Stomach (tissue), 9 donors: ENCODE results near the gene DNAJC17. TPM values are rescaled to one million over a fixed set of nuclear protein-coding genes. Genes with fewer than 3 reads are reported as not detected.

Source experiments
- DNase-seq, 2 donors: peaks; one replicate each; pipeline versions ENCODE4 v3.0.0 to v3.0.0-alpha.2; 2013 to 2019
- H3K27ac ChIP-seq, 5 donors: fragments of 200-600 bp in 4 of 5; sonication (generic) in 4 of 5; one replicate each; pipeline ENCODE4 v1.5.1; 2013 to 2019; ENCODE audit warnings: mild to moderate bottlenecking in 1 of 5, moderate library complexity in 1 of 5
- H3K27me3 ChIP-seq, 3 donors: fragments of 200-600 bp; sonication (generic); one replicate each; pipeline ENCODE4 v1.5.1; 2017 to 2019; ENCODE audit warnings: mixed run types in 1 of 3
- H3K36me3 ChIP-seq, 4 donors: fragments of 200-600 bp; sonication (generic); 1 replicate in 3 of 4; 2 replicates in 1 of 4; pipeline ENCODE4 v1.5.1; 2016 to 2019
- H3K4me1 ChIP-seq, 4 donors: fragments of 200-600 bp; sonication (generic); one replicate each; pipeline ENCODE4 v1.5.1; 2016 to 2019
- H3K4me3 ChIP-seq, 4 donors: fragments of 200-600 bp; sonication (generic) in 3 of 4; one replicate each; pipeline ENCODE4 v1.5.1; 2016 to 2019; ENCODE audit warnings: mild to moderate bottlenecking in 1 of 4
- H3K9me3 ChIP-seq, 4 donors: fragments of 200-600 bp; sonication (generic); one replicate each; pipeline ENCODE4 v1.5.1; 2016 to 2019
- EP300 ChIP-seq: sonication (generic); formaldehyde crosslinking; IDR thresholded peaks from one replicate; pipeline ENCODE4 v1.6.1; 2017; ENCODE audit warnings: antibody characterized with exemption
- POLR2A ChIP-seq, 4 donors: fragments of 450-650 bp; IDR thresholded peaks; one replicate each; pipeline ENCODE4 v1.6.1; 2016; ENCODE audit warnings: antibody characterized with exemption in 4 of 4, control low read depth in 2 of 4, mild to moderate bottlenecking in 1 of 4, moderate library complexity in 1 of 4
- POLR2AphosphoS5 ChIP-seq, 3 donors: sonication (generic); formaldehyde crosslinking; IDR thresholded peaks; one replicate each; pipeline ENCODE4 v1.6.1; 2016; ENCODE audit warnings: antibody characterized with exemption in 3 of 3
- WGBS, 5 donors: extraction: QIAGEN DNeasy Blood & Tissue Kit in 3 of 5; methylation state at CpG; one replicate each; pipeline versions ENCODE4 v1.1.5 to v1.1.7; 2013 to 2018; 5-methylcytosine and 5-hydroxymethylcytosine counted together
- intact Hi-C: fragments of 100-400 bp; cut with DNase I; formaldehyde crosslinking; loops from one replicate; pipeline ENCODE4 v1.15.1; 2023; ENCODE audit warnings: low total_unique reads
- polyA plus RNA-seq, 3 donors: library from polyadenylated mRNA; stranded (reverse); fragments of 200-250 nt; gene quantifications; one replicate each; pipeline ENCODE4 v1.2.3, GENCODE V29; 2013
- total RNA-seq, 5 donors: library from RNA; depleted of rRNA; stranded (reverse); fragments of >200 nt; gene quantifications; one replicate each; pipeline versions ENCODE4 v1.1.0 to v1.2.3, GENCODE V29; 2014 to 2016
- TF ChIP-seq, protein P1 (sequence below), 7 experiments: fragments of 450-650 bp in 4 of 7; fragments of 200-600 bp in 3 of 7; sonication (generic) in 3 of 7; IDR thresholded peaks; one replicate each; pipeline ENCODE4 v1.5.1; 2016 to 2019; ENCODE audit warnings: antibody characterized with exemption in 7 of 7, control low read depth in 2 of 7, mild to moderate bottlenecking in 1 of 7
- donor health status: healthy with polysubstance abuse.
- donor health status: Bipolar disorder and iron deficiency.
- donor health status: healthy.

Gene DNAJC17
- total and polyA plus RNA-seq, 8 donors = 11.0 to 66.7 (median 43.7) TPM

DNA sequence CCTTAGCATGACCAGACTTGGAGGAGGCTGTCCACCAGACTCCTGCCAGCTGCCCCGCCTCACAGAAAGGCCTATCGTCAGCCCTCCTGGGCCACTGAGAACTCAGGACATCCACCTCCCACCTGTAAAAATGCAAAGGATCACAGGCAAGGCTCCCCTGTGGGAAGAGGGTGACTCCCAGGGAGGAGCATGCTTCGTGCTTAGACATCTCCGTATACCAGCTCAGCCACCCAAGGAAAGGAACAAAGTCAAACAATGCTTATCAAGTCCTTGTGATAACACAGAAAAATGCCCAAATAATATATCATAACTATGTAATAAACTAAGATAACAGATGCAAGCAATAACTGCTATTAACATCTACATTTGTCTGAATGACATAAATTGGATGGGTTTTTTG lies 56.4 kb downstream of the DNAJC17 start:
- no peak for DNase-seq
- no peaks in the 10 kb centered on the region for H3K27me3 ChIP-seq
- H3K9me3 ChIP-seq = no peaks in the 10 kb centered on the region
- TF ChIP-seq EP300 (no peak), POLR2A (IDR thresholded peaks at IDR 0.05) (no peak), POLR2AphosphoS5 (IDR thresholded peaks at IDR 0.05) (no peak)
- TF ChIP-seq, protein P1, sequence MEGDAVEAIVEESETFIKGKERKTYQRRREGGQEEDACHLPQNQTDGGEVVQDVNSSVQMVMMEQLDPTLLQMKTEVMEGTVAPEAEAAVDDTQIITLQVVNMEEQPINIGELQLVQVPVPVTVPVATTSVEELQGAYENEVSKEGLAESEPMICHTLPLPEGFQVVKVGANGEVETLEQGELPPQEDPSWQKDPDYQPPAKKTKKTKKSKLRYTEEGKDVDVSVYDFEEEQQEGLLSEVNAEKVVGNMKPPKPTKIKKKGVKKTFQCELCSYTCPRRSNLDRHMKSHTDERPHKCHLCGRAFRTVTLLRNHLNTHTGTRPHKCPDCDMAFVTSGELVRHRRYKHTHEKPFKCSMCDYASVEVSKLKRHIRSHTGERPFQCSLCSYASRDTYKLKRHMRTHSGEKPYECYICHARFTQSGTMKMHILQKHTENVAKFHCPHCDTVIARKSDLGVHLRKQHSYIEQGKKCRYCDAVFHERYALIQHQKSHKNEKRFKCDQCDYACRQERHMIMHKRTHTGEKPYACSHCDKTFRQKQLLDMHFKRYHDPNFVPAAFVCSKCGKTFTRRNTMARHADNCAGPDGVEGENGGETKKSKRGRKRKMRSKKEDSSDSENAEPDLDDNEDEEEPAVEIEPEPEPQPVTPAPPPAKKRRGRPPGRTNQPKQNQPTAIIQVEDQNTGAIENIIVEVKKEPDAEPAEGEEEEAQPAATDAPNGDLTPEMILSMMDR (IDR thresholded peaks at IDR 0.05) = no peak
- intact Hi-C loops = no loop called here
- H3K27ac ChIP-seq = no peak overlapping the region
- no peak overlapping the region for H3K4me3 ChIP-seq
- H3K36me3 ChIP-seq = peaks cover 25 to 66% (median 57%) of the 10 kb centered on the region in 4 donors
- peaks cover 18 to 43% (median 30%) of the 10 kb centered on the region in 4 donors for H3K4me1 ChIP-seq
- WGBS, 5 donors = 58 to 75% (median 67%) methylated on average over 3 to 4 of the region's 4 CpGs

DNA sequence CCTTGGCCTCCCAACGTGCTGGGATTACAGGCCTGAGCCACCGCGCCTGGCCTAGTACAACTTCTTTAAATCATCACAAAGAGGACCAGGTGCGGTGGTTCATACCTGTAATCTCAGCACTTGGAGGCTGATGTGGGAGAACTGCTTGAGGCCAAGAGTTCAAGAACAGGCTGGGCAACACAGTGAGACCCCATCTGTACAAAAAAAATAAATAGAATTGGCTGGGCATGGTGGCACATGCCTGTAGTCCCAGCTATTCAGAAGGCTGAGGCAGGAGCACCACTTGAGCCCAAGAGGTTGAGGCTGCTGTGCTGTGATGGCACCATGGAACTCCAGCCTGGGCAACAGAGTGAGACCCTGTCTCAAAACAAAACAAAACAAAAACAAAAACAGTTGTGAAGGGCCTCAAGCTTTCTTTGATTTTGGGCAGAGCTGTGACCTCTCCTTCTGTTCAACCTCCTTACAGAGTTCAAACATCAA lies 58.1 kb downstream of the DNAJC17 start:
- TF ChIP-seq POLR2AphosphoS5 (IDR thresholded peaks at IDR 0.05) = no peak
- no peak for TF ChIP-seq POLR2A (IDR thresholded peaks at IDR 0.05)
- TF ChIP-seq EP300 = no peak
- TF ChIP-seq, protein P1 (IDR thresholded peaks at IDR 0.05) = no peak
- Histone ChIP-seq H3K27ac (no peak overlapping the region), H3K27me3 (no peaks in the 10 kb centered on the region), H3K4me3 (no peak overlapping the region), H3K9me3 (no peaks in the 10 kb centered on the region), H3K4me1 (peaks cover 15 to 39% (median 19%) of the 10 kb centered on the region in 4 donors), H3K36me3 (peaks cover 33 to 83% (median 74%) of the 10 kb centered on the region in 4 donors)
- intact Hi-C loops = no loop called here
- no peak for DNase-seq
- WGBS, 5 donors = 94 to 100% (median 96%) methylated on average over 4 of the region's 4 CpGs

DNA sequence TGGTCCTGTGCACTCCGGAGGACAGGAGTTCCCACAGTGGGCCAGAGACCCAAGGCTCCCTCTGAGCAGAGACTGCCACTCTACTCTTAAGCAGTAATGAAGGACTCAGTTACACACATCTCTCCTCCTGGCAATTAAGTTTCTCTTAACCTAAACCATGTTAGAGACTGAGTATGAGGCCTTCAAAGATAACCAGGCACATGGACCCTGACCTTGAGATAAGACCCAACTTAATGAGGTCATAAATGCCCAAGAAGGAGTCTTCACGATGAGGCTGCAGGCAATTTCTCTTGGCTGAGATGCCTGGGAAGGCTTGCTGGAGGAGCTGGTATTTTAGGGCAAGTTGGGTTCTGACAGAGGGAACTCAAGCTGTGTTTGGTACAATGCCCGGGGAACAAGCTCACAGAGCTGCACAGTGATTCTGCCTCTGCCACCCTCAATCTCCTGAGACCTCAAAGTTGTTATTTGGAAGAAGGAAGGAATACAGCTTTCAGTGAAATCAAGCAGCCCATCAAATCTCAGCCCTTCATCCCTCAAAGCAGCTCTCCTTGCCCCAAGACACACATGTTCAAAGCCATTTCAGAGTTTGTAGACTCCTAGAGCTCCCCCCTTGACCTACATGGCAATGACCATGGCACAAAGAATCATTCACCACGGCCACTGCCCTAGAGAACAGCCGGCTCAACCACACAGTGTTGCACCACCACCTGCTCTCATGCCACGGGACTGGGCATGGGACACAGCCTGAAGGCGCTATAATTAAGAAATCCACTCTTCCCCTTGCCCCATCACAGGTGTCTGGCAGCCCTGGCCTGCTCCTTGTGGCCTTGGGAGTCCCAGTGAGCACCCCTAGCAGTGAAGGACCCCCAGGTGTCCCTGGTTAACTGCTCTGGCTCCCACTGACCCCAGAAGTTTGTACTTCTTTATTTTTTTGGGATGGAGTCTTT lies 59.3 kb downstream of the DNAJC17 start:
- intact Hi-C loops = no loop called here
- no peak for DNase-seq
- Histone ChIP-seq H3K9me3 (no peaks in the 10 kb centered on the region), H3K27ac (no peak overlapping the region), H3K4me1 (peaks cover 5 to 26% (median 8%) of the 10 kb centered on the region in 4 donors), H3K36me3 (peaks cover 45 to 93% (median 87%) of the 10 kb centered on the region in 4 donors), H3K4me3 (no peak overlapping the region), H3K27me3 (no peaks in the 10 kb centered on the region)
- no peak for TF ChIP-seq POLR2A (IDR thresholded peaks at IDR 0.05)
- no peak for TF ChIP-seq POLR2AphosphoS5 (IDR thresholded peaks at IDR 0.05)
- TF ChIP-seq EP300 = no peak
- TF ChIP-seq, protein P1 (IDR thresholded peaks at IDR 0.05) = no peak
- WGBS, 5 donors = 71 to 80% (median 76%) methylated on average over 6 to 7 of the region's 7 CpGs

DNA sequence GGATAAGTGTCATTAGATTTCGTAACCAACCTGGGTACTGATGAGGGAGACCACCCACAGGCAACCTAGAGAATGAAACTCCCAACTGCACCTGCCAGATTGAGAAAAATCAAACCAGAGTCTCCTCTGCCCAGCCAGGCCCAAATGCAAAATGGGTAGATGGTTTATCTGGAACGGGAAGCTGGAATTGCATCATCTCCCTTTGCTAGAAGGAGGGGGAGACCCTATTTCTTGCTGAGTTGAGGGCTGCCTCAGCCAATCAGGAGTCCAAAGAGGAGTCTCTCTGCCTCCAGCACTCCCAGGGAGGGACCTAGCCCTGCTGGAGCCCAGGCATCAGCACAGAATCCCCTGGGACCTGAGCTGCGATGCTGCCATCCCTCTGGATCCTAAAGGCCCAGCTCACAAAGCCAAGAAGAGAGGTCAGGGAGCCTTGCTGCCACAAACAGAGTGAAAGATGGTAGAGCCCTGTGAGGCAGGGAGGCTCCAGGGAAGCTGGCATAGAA lies 60.3 kb downstream of the DNAJC17 start:
- DNase-seq = no peak
- H3K36me3 ChIP-seq = peaks cover 52 to 94% (median 93%) of the 10 kb centered on the region in 4 donors
- WGBS, 5 donors = 71 to 83% (median 77%) methylated on average over 3 of the region's 3 CpGs
- no peaks in the 10 kb centered on the region for H3K27me3 ChIP-seq
- H3K9me3 ChIP-seq = no peaks in the 10 kb centered on the region
- intact Hi-C loops = no loop called here
- no peak overlapping the region for H3K27ac ChIP-seq
- H3K4me3 ChIP-seq = no peak overlapping the region
- no peak for TF ChIP-seq EP300
- no peak for TF ChIP-seq POLR2A (IDR thresholded peaks at IDR 0.05)
- TF ChIP-seq POLR2AphosphoS5 (IDR thresholded peaks at IDR 0.05) = no peak
- TF ChIP-seq, protein P1 (IDR thresholded peaks at IDR 0.05) = no peak
- H3K4me1 ChIP-seq = peaks cover 0 to 17% (median under 1%) of the 10 kb centered on the region in 4 donors
